GM06990 (cell line): ENCODE results near the gene SCOC.

Experiments
- DNase-seq: peaks from one replicate; pipeline ENCODE4 v3.0.0-alpha.2; 2011; ENCODE audit not compliant: insufficient read length; ENCODE audit errors: extremely low read depth
- H3K27me3 ChIP-seq: replicated peaks from 2 replicates; pipeline ENCODE4 v1.6.0; 2011; ENCODE audit warnings: low read length; ENCODE audit not compliant: control insufficient read depth, insufficient read depth
- H3K36me3 ChIP-seq: 2 replicates; pipeline ENCODE4 v1.5.1; 2011; ENCODE audit warnings: low read length; ENCODE audit not compliant: control insufficient read depth, insufficient read depth
- H3K4me3 ChIP-seq: replicated peaks from 2 replicates; pipeline ENCODE4 v1.5.1; 2011; ENCODE audit warnings: low read depth, mild to moderate bottlenecking, control low read depth, low read length
- TF ChIP-seq, protein P1 (sequence below): IDR thresholded peaks from 2 replicates; pipeline ENCODE4 v1.5.1; 2011; ENCODE audit warnings: low read length, control low read depth, mild to moderate bottlenecking, inconsistent platforms; ENCODE audit not compliant: insufficient read depth, poor library complexity, severe bottlenecking

SCOC gene

DNA sequence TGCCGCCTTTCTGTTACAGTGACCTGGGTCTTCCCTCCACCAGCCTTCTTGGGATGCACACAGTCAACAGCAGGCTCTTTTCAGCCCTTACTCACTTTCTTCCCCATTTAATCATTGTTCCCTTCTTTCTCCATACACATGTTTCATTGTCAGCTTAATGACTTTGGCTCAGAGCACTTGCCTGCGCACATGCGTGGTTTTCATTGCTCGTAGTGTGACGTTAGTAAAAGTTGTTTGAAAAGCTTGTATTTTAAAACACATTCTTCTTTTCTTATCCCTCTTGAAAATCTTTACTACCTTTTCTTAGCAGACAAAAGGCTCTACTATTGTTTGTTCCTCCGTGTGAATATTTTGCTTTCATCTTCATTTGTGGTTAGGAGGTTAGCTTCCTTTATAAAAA lies 19.7 kb upstream of the SCOC start:
- Histone ChIP-seq H3K4me3 (no peak overlapping the region), H3K27me3 (no peaks in the 10 kb centered on the region; the same call in none of the 2 replicates), H3K36me3 (no peaks in the 10 kb centered on the region)
- TF ChIP-seq, protein P1, sequence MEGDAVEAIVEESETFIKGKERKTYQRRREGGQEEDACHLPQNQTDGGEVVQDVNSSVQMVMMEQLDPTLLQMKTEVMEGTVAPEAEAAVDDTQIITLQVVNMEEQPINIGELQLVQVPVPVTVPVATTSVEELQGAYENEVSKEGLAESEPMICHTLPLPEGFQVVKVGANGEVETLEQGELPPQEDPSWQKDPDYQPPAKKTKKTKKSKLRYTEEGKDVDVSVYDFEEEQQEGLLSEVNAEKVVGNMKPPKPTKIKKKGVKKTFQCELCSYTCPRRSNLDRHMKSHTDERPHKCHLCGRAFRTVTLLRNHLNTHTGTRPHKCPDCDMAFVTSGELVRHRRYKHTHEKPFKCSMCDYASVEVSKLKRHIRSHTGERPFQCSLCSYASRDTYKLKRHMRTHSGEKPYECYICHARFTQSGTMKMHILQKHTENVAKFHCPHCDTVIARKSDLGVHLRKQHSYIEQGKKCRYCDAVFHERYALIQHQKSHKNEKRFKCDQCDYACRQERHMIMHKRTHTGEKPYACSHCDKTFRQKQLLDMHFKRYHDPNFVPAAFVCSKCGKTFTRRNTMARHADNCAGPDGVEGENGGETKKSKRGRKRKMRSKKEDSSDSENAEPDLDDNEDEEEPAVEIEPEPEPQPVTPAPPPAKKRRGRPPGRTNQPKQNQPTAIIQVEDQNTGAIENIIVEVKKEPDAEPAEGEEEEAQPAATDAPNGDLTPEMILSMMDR = no peak
- DNase-seq = no peak

DNA sequence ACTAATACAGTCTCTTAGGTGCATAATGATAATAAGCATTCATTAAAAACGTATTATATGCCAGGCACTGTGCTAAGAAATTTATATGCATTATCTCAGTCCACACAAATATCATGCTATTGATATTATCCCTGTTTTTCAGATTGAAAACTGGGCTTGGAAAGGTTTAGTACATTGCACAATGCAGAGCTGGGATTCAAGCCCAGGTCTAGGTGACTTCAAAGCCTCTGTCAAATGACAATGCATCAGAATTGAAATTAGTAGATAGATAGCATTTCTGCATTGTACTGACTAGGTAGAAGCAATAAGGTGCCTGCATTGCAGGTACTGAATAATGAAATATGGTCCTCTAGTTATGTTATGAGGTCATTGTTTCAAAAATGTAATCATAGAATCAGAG lies 18.2 kb upstream of the SCOC start:
- no peaks in the 10 kb centered on the region; the same call in none of the 2 replicates for H3K27me3 ChIP-seq
- TF ChIP-seq, protein P1 = no peak
- H3K36me3 ChIP-seq = no peaks in the 10 kb centered on the region
- no peak for DNase-seq
- no peak overlapping the region for H3K4me3 ChIP-seq

DNA sequence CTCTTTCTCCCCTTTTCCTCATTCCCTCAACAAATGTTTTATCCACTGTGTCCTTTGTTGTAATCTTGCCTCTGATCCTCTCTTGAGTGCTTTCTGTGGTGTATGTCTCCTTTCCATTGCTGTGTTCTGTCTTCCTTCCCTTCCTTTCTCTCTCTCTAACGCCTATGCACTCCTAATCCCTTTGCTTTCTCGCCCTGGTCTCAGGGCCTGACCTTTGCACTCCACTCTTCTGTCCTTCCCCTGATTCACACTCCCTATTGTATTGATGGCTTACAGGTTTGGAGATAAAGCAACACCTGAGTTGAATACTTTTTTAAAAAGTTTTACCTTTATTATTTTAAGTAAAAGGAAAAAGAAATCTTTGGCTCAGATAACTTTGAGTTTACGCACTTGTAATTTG lies 15.6 kb upstream of the SCOC start:
- no peaks in the 10 kb centered on the region; the same call in none of the 2 replicates for H3K27me3 ChIP-seq
- no peak overlapping the region for H3K4me3 ChIP-seq
- no peak for DNase-seq
- no peaks in the 10 kb centered on the region for H3K36me3 ChIP-seq
- TF ChIP-seq, protein P1 = no peak

DNA sequence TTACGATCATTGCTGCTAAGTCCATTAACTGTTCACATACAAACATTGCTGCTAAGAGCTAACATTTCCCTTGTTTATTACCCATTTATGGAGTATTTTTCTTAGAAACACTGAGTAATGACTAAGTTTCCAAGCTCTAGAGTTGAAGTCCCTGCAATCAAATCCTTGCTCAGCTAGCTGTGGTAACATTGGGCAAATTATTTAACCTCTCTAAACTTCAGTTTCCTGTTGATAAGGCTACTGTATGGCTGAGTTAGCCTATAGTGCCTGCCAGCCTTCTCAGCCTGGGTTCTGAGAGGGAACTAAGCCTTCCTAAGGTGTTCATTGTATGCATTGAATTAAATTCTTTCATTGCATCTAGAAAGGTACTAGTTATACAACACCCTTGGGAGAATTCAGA lies 15.2 kb upstream of the SCOC start:
- no peak overlapping the region for H3K4me3 ChIP-seq
- TF ChIP-seq, protein P1 = no peak
- H3K27me3 ChIP-seq = no peaks in the 10 kb centered on the region; the same call in none of the 2 replicates
- no peaks in the 10 kb centered on the region for H3K36me3 ChIP-seq
- no peak for DNase-seq

DNA sequence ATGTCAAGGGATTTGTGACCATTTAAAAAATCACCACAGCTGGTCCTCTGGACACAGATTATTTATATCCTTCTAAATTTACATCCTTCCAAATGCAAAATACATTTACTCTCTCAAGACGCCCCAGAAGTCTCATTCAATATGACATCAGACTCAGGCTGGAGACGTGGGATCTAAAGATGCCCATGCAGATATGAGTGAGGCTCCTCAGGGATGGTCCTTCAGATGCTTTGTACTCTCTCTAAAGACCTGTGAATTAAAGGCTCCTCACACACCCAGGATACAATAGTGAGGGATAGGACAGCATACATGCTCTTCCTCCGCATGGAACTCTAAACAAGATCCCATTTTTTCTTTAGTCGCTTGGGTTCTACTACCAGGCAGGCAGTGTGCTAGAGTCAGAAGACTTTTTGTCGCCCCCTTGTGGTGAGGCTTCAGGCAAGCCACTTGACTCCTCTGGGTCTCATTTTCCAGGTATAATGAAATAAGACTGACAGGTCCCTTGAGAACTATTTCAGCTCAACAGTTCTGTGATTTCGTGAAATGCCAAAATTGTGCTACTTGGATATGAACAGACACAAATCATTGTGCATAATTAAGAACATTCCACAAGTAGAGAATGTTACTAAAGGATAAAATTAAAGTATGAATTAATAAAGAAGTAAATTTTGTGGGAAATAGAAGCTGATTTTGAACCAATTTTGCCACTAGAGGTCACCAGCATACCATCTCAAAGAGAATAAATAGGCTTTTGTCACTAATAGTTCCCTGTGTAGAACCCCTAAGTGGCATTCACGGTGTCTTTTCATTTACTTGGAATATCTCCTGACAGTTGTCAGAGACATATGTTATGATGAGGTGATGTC lies 13.7 kb upstream of the SCOC start:
- Histone ChIP-seq H3K36me3 (no peaks in the 10 kb centered on the region), H3K4me3 (no peak overlapping the region), H3K27me3 (no peaks in the 10 kb centered on the region; the same call in 1 of the 2 replicates)
- TF ChIP-seq, protein P1 = peak; percentile 73
- DNase-seq = peak; percentile 21
